ENCODE data around the gene B3GAT3. TPM values are rescaled to one million over a fixed set of nuclear protein-coding genes. Genes with fewer than 3 reads are reported as not detected.

B3GAT3 gene
- total RNA-seq, 4 donors from 2014 or later = 20.3 to 33.3 (median 22.1) TPM

- TF ChIP-seq EP300 (IDR thresholded peaks at IDR 0.05) (no peak), POLR2A (IDR thresholded peaks at IDR 0.05; ENCODE audit: low read depth) (peak; percentile 72), POLR2AphosphoS5 (IDR thresholded peaks at IDR 0.05) (peak; percentile 90 to 91), CTCF (IDR thresholded peaks at IDR 0.05) (peak in 1 of 3 experiments; percentile 3)
- WGBS = 0% methylated on average over 33 of the region's 73 CpGs
- peak within 1 kb of the TSS; percentile 91 to 96 (median 92) for H3K27ac ChIP-seq (replicated peaks in 1 of 4)
- no peaks in the 10 kb centered on the region for H3K9me3 ChIP-seq
- DNase-seq (ENCODE audit: extremely low spot score) = peak; percentile 100
- H3K36me3 ChIP-seq = peaks cover 23 to 56% (median 46%) of the 10 kb centered on the region in 4 donors
- no peaks in the 10 kb centered on the region for H3K27me3 ChIP-seq
- H3K4me3 ChIP-seq = peak within 1 kb of the TSS; percentile 81 to 96 (median 86)
- intact Hi-C loops (cut with DNase I) = no loop called here
- H3K4me1 ChIP-seq = peaks cover 26 to 48% (median 36%) of the 10 kb centered on the region in 4 donors
Observed at GRCh38 chr11:62645946-62646824, 24.4 kb upstream of the B3GAT3 start, which contains the start of gene GANAB. Gene GANAB, minus strand, starts transcription at chr11:62646613. Its CDS starts 14 bp downstream, at chr11:62646599.

GRCh38 chr11:62645671-62645945, 23.8 kb upstream of the B3GAT3 start:
- TF ChIP-seq CTCF (IDR thresholded peaks at IDR 0.05) (no peak), POLR2AphosphoS5 (IDR thresholded peaks at IDR 0.05) (no peak), EP300 (IDR thresholded peaks at IDR 0.05) (no peak), POLR2A (IDR thresholded peaks at IDR 0.05; ENCODE audit: low read depth) (no peak)
- peaks cover 26 to 43% (median 32%) of the 10 kb centered on the region in 4 donors for H3K4me1 ChIP-seq
- no peaks in the 10 kb centered on the region for H3K9me3 ChIP-seq
- H3K27ac ChIP-seq (replicated peaks in 1 of 4) = peak overlapping the region; percentile 91 to 96 (median 92)
- WGBS = 11% methylated on average over 11 of the region's 11 CpGs
- H3K27me3 ChIP-seq = no peaks in the 10 kb centered on the region
- no peak for DNase-seq (ENCODE audit: extremely low spot score)
- intact Hi-C loops (cut with DNase I) = no loop called here
- peak overlapping the region; percentile 81 to 96 (median 86) for H3K4me3 ChIP-seq
- H3K36me3 ChIP-seq = peaks cover 23 to 56% (median 46%) of the 10 kb centered on the region in 4 donors

GRCh38 chr11:62644220-62644619, 22.4 kb upstream of the B3GAT3 start:
- Histone ChIP-seq H3K27ac (replicated peaks in 1 of 4) (peak overlapping the region in 1 of 4 donors; percentile 92), H3K36me3 (peaks cover 16 to 53% (median 46%) of the 10 kb centered on the region in 4 donors), H3K27me3 (no peaks in the 10 kb centered on the region), H3K4me1 (peaks cover 26 to 41% (median 31%) of the 10 kb centered on the region in 4 donors), H3K4me3 (no peak overlapping the region), H3K9me3 (no peaks in the 10 kb centered on the region)
- TF ChIP-seq POLR2A (IDR thresholded peaks at IDR 0.05; ENCODE audit: low read depth) = no peak
- TF ChIP-seq POLR2AphosphoS5 (IDR thresholded peaks at IDR 0.05) = no peak
- TF ChIP-seq EP300 (IDR thresholded peaks at IDR 0.05) = no peak
- TF ChIP-seq CTCF (IDR thresholded peaks at IDR 0.05) = no peak
- no peak for DNase-seq (ENCODE audit: extremely low spot score)
- WGBS = 79% methylated on average over 8 of the region's 8 CpGs
- intact Hi-C loops (cut with DNase I) = no loop called here

- Histone ChIP-seq H3K27me3 (no peaks in the 10 kb centered on the region), H3K9me3 (no peaks in the 10 kb centered on the region), H3K36me3 (peaks cover 83 to 100% (median 99%) of the 10 kb centered on the region in 4 donors), H3K27ac (replicated peaks in 1 of 4) (no peak overlapping the region), H3K4me3 (no peak overlapping the region), H3K4me1 (peaks cover 0 to 8% (median 3%) of the 10 kb centered on the region in 4 donors)
- WGBS = 82% methylated on average over 6 of the region's 6 CpGs
- intact Hi-C loops (cut with DNase I) = no loop called here
- TF ChIP-seq EP300 (IDR thresholded peaks at IDR 0.05) (no peak), POLR2A (IDR thresholded peaks at IDR 0.05; ENCODE audit: low read depth) (no peak), CTCF (IDR thresholded peaks at IDR 0.05) (no peak), POLR2AphosphoS5 (IDR thresholded peaks at IDR 0.05) (no peak)
- no peak for DNase-seq (ENCODE audit: extremely low spot score)
Observed at GRCh38 chr11:62632492-62632891, 10.7 kb upstream of the B3GAT3 start.

All from esophagus muscularis mucosa (tissue), 4 donors.